H9 (cell line): ENCODE measurements around the gene ACER3. TPM values are rescaled to one million over a fixed set of nuclear protein-coding genes. Genes with fewer than 3 reads are reported as not detected.

Source experiments
- DNase-seq: peaks from one replicate; pipeline ENCODE4 v3.0.0-alpha.2; 2017
- H2AFZ ChIP-seq: one replicate; pipeline ENCODE4 v1.6.1; 2013; ENCODE audit warnings: mild to moderate bottlenecking, low read length, control low read depth, moderate library complexity
- H2AK5ac ChIP-seq: 2 replicates; pipeline ENCODE4 v1.6.1; 2013; ENCODE audit warnings: low read length, control low read depth, mixed read lengths; ENCODE audit not compliant: insufficient read length
- H2BK120ac ChIP-seq: one replicate; pipeline ENCODE4 v1.6.1; 2013; ENCODE audit warnings: low read depth, mild to moderate bottlenecking, low read length, control low read depth, inconsistent platforms; ENCODE audit not compliant: poor library complexity, severe bottlenecking
- H2BK12ac ChIP-seq: 2 replicates; pipeline ENCODE4 v1.6.1; 2013; ENCODE audit warnings: low read length, control low read depth, mixed read lengths, low read depth; ENCODE audit not compliant: insufficient read length
- H2BK15ac ChIP-seq: 2 replicates; pipeline ENCODE4 v1.6.1; 2013; ENCODE audit warnings: low read depth, low read length, control low read depth
- H2BK20ac ChIP-seq: one replicate; pipeline ENCODE4 v1.6.1; 2013; ENCODE audit warnings: low read depth, mild to moderate bottlenecking, low read length, control low read depth, inconsistent platforms; ENCODE audit not compliant: poor library complexity, severe bottlenecking
- H2BK5ac ChIP-seq: 2 replicates; pipeline ENCODE4 v1.6.1; 2013; ENCODE audit warnings: low read length, control low read depth, mixed read lengths; ENCODE audit not compliant: insufficient read length
- H3K14ac ChIP-seq: 2 replicates; pipeline ENCODE4 v1.6.1; 2013; ENCODE audit warnings: low read length, control low read depth; ENCODE audit not compliant: insufficient read depth
- H3K18ac ChIP-seq: 2 replicates; pipeline ENCODE4 v1.6.1; 2013; ENCODE audit warnings: low read depth, mild to moderate bottlenecking, mixed read lengths, low read length, control low read depth; ENCODE audit not compliant: insufficient read length
- H3K23ac ChIP-seq: 2 replicates; pipeline ENCODE4 v1.6.1; 2013; ENCODE audit warnings: low read length, control low read depth, mixed read lengths, low read depth; ENCODE audit not compliant: insufficient read length
- H3K23me2 ChIP-seq: 2 replicates; pipeline ENCODE4 v1.6.1; 2013; ENCODE audit warnings: low read depth, mild to moderate bottlenecking, mixed read lengths, low read length, control low read depth; ENCODE audit not compliant: insufficient read length, poor library complexity, severe bottlenecking
- H3K27ac ChIP-seq: 2 replicates; pipeline ENCODE4 v1.5.1; 2013; ENCODE audit warnings: low read length, control low read depth, mixed read lengths, low read depth; ENCODE audit not compliant: insufficient read length
- H3K27me3 ChIP-seq: 2 replicates; pipeline ENCODE4 v1.6.1; 2013; ENCODE audit warnings: low read length, control low read depth, inconsistent platforms; ENCODE audit not compliant: insufficient read depth
- H3K4ac ChIP-seq: 2 replicates; pipeline ENCODE4 v1.6.1; 2013; ENCODE audit warnings: low read depth, mild to moderate bottlenecking, control low read depth, inconsistent platforms, low read length, moderate library complexity
- H3K4me1 ChIP-seq: 2 replicates; pipeline ENCODE4 v1.6.1; 2013; ENCODE audit warnings: low read length, control low read depth, inconsistent platforms; ENCODE audit not compliant: insufficient read depth
- H3K4me2 ChIP-seq: 2 replicates; pipeline ENCODE4 v1.6.1; 2013; ENCODE audit warnings: low read length, control low read depth, mixed read lengths; ENCODE audit not compliant: insufficient read length, insufficient read depth
- H3K56ac ChIP-seq: 2 replicates; pipeline ENCODE4 v1.6.1; 2013; ENCODE audit warnings: low read depth, mild to moderate bottlenecking, mixed read lengths, low read length, control low read depth; ENCODE audit not compliant: insufficient read length
- H3K79me1 ChIP-seq: 2 replicates; pipeline ENCODE4 v1.6.1; 2013; ENCODE audit warnings: low read depth, mild to moderate bottlenecking, moderate library complexity, low read length, control low read depth, inconsistent platforms; ENCODE audit not compliant: insufficient read depth, poor library complexity, severe bottlenecking
- H3K79me2 ChIP-seq: 2 replicates; pipeline ENCODE4 v1.6.1; 2013; ENCODE audit warnings: low read length, control low read depth, inconsistent platforms; ENCODE audit not compliant: insufficient read depth
- H3K9ac ChIP-seq: 2 replicates; pipeline ENCODE4 v1.6.1; 2013; ENCODE audit warnings: low read length, control low read depth, mixed read lengths; ENCODE audit not compliant: insufficient read length; ENCODE audit errors: extremely low read depth
- H3K9me3 ChIP-seq: one replicate; pipeline ENCODE4 v1.6.1; 2013; ENCODE audit warnings: low read depth, low read length, inconsistent platforms; ENCODE audit not compliant: control insufficient read depth
- H3T11ph ChIP-seq: one replicate; pipeline ENCODE4 v1.6.1; 2013; ENCODE audit warnings: mild to moderate bottlenecking, low read length, control low read depth, inconsistent platforms
- H4K20me1 ChIP-seq: one replicate; pipeline ENCODE4 v1.6.1; 2013; ENCODE audit not compliant: control insufficient read depth, insufficient read length, insufficient read depth
- H4K5ac ChIP-seq: 2 replicates; pipeline ENCODE4 v1.6.1; 2013; ENCODE audit warnings: low read depth, mild to moderate bottlenecking, mixed read lengths, low read length, control low read depth; ENCODE audit not compliant: insufficient read length
- H4K8ac ChIP-seq: replicated peaks from 2 replicates; pipeline ENCODE4 v1.6.1; 2013; ENCODE audit warnings: low read length, control low read depth, mixed read lengths, low read depth; ENCODE audit not compliant: insufficient read length
- H4K91ac ChIP-seq: 2 replicates; pipeline ENCODE4 v1.6.1; 2013; ENCODE audit warnings: low read depth, mild to moderate bottlenecking, moderate library complexity, mixed read lengths, low read length, control low read depth; ENCODE audit not compliant: insufficient read length
- H3K27ac Mint-ChIP-seq, 3 experiments: 2 replicates in 2 of 3; 3 replicates in 1 of 3; pipeline ENCODE4 v1.8.0; 2020 to 2021; ENCODE audit warnings: mixed read lengths in 3 of 3, mild to moderate bottlenecking in 1 of 3, moderate library complexity in 1 of 3
- H3K27me3 Mint-ChIP-seq: 2 replicates; pipeline ENCODE4 v1.8.0; 2021; ENCODE audit warnings: low read depth, mild to moderate bottlenecking, moderate library complexity, mixed read lengths
- H3K36me3 Mint-ChIP-seq, 3 experiments: 2 replicates in 2 of 3; 3 replicates in 1 of 3; pipeline ENCODE4 v1.8.0; 2020 to 2021; ENCODE audit warnings: low read depth in 3 of 3, mixed read lengths in 3 of 3; ENCODE audit not compliant: insufficient read depth in 1 of 3
- H3K4me1 Mint-ChIP-seq, 2 experiments: 2 replicates each; pipeline ENCODE4 v1.8.0; 2020; ENCODE audit warnings: mixed read lengths in 2 of 2
- H3K4me3 Mint-ChIP-seq, 2 experiments: 2 replicates in 1 of 2; 3 replicates in 1 of 2; pipeline ENCODE4 v1.8.0; 2020 to 2021; ENCODE audit warnings: mild to moderate bottlenecking in 2 of 2, mixed read lengths in 2 of 2, moderate library complexity in 1 of 2
- H3K9me3 Mint-ChIP-seq, 2 experiments: 2 replicates in 1 of 2; 3 replicates in 1 of 2; pipeline ENCODE4 v1.8.0; 2020; ENCODE audit warnings: mild to moderate bottlenecking in 2 of 2, mixed read lengths in 2 of 2, moderate library complexity in 1 of 2
- whole genome bisulfite sequencing: extraction: QIAGEN DNeasy Blood & Tissue Kit; methylation state at CpG from one replicate; pipeline ENCODE4 v1.1.7; 2013; ENCODE audit warnings: missing lambda C conversion rate, low lambda C conversion rate, mixed read lengths; ENCODE audit not compliant: insufficient read length; ENCODE audit errors: extremely low coverage; 5-methylcytosine and 5-hydroxymethylcytosine counted together
- total RNA-seq: library from RNA; stranded (reverse); gene quantifications from 2 replicates; pipeline ENCODE4 v1.2.1, GENCODE V29; 2021
- TF ChIP-seq, protein P1 (sequence below): fragments of 200-600 bp; sonication (generic); conservative IDR thresholded peaks from 3 replicates; pipeline ENCODE4 v1.8.0; 2021; ENCODE audit warnings: antibody characterized with exemption, mild to moderate bottlenecking

The ACER3 gene
- total RNA-seq, 1 experiment from 2014 or later: 14.7 TPM

DNA sequence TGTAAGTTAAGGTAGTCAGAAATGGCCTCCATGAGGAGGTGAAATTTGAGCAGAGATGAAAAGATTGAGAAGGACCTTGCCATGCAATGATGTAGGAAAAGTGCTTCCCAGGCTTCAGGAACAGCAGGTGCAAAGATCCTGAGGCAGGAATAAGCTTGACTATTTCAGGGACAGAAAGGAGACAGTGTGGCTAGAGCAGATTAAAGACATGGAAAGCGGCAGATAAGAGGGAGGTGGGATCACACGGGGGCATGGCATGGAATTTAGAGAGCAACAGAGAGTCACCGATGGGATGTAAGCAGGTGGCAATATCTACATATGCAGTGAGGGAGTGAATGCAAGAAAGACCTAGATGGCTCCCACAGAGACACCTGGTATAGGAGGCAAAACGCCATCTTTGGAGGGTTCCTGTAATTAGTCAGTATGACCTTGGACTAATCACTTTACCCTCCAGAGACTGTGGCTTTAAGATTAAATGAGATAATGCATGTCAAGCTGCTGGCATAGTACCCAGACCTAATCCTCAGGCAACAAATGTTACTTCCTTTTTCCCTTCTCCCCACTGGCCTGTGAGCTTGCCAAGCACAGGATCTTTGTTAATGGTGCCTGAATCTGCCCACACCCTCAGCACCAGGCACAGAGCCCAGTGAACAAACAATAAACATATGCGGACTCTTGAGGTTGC is 24.6 kb upstream of the ACER3 start:
- no CpG with 5 or more reads among the region's 5 CpGs for WGBS
- Histone ChIP-seq H3K23me2 (no peaks in the 10 kb centered on the region), H3K18ac (no peak overlapping the region), H3K14ac (no peak overlapping the region), H2BK5ac (no peak overlapping the region), H3T11ph (no peak overlapping the region), H3K56ac (no peak overlapping the region), H3K27me3 (no peaks in the 10 kb centered on the region), H4K91ac (no peak overlapping the region), H4K8ac (no peak overlapping the region), H3K4ac (no peak overlapping the region), H3K9me3 (no peaks in the 10 kb centered on the region), H2AK5ac (no peak overlapping the region), H3K4me1 (no peaks in the 10 kb centered on the region), H3K23ac (no peak overlapping the region), H2BK120ac (no peak overlapping the region), H3K79me2 (no peaks in the 10 kb centered on the region), H2BK12ac (no peak overlapping the region), H2AFZ (no peak overlapping the region), H3K4me2 (no peak overlapping the region), H2BK15ac (no peak overlapping the region), H3K27ac (no peak overlapping the region), H4K5ac (no peak overlapping the region), H3K9ac (no peak overlapping the region), H3K79me1 (no peaks in the 10 kb centered on the region), H2BK20ac (no peak overlapping the region), H4K20me1 (no peaks in the 10 kb centered on the region)
- DNase-seq: no peak
- Mint-ChIP-seq H3K36me3 (no peaks in the 10 kb centered on the region), H3K4me1 (peaks cover 8 to 10% of the 10 kb centered on the region in 2 experiments), H3K27me3 (peaks cover 7% of the 10 kb centered on the region), H3K27ac (no peak overlapping the region), H3K9me3 (no peaks in the 10 kb centered on the region), H3K4me3 (no peak overlapping the region)
- TF ChIP-seq, protein P1, sequence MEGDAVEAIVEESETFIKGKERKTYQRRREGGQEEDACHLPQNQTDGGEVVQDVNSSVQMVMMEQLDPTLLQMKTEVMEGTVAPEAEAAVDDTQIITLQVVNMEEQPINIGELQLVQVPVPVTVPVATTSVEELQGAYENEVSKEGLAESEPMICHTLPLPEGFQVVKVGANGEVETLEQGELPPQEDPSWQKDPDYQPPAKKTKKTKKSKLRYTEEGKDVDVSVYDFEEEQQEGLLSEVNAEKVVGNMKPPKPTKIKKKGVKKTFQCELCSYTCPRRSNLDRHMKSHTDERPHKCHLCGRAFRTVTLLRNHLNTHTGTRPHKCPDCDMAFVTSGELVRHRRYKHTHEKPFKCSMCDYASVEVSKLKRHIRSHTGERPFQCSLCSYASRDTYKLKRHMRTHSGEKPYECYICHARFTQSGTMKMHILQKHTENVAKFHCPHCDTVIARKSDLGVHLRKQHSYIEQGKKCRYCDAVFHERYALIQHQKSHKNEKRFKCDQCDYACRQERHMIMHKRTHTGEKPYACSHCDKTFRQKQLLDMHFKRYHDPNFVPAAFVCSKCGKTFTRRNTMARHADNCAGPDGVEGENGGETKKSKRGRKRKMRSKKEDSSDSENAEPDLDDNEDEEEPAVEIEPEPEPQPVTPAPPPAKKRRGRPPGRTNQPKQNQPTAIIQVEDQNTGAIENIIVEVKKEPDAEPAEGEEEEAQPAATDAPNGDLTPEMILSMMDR: no peak
